GM23338 (cell line): ENCODE results near the gene APOBEC2. TPM values are rescaled to one million over a fixed set of nuclear protein-coding genes. Genes with fewer than 3 reads are reported as not detected.

ENCODE experiments used
- ATAC-seq: fragments of 200-7000 bp; cut with Tn5 transposase; 3 replicates; pipeline ENCODE4 v1.9.1; 2020
- DNase-seq: peaks from one replicate; pipeline ENCODE4 v3.0.0-alpha.2; 2015; ENCODE audit warnings: low spot score
- H2AFZ ChIP-seq: fragments of 200-600 bp; sonication (generic); 2 replicates; pipeline ENCODE4 v1.8.0; 2016; ENCODE audit warnings: antibody characterized with exemption, mild to moderate bottlenecking, moderate library complexity
- H3F3A ChIP-seq: fragments of 200-600 bp; sonication (generic); replicated peaks from 2 replicates; pipeline ENCODE4 v1.8.0; 2017; ENCODE audit warnings: antibody characterized with exemption, mixed run types, low read depth
- H3K27ac ChIP-seq: fragments of 200-600 bp; sonication (generic); 2 replicates; pipeline ENCODE4 v1.6.1; 2016; ENCODE audit warnings: low read depth
- H3K27me3 ChIP-seq: fragments of 200-600 bp; sonication (generic); 2 replicates; pipeline ENCODE4 v1.8.0; 2016; ENCODE audit warnings: mild to moderate bottlenecking, mixed run types, moderate library complexity; ENCODE audit not compliant: insufficient read depth
- H3K36me3 ChIP-seq: fragments of 200-600 bp; sonication (generic); 2 replicates; pipeline ENCODE4 v1.8.0; 2016; ENCODE audit warnings: mild to moderate bottlenecking; ENCODE audit not compliant: insufficient read depth
- H3K4me1 ChIP-seq: fragments of 200-600 bp; sonication (generic); 2 replicates; pipeline ENCODE4 v1.8.0; 2016; ENCODE audit warnings: mild to moderate bottlenecking, moderate library complexity; ENCODE audit not compliant: insufficient read depth
- H3K4me2 ChIP-seq: fragments of 200-600 bp; sonication (generic); 2 replicates; pipeline ENCODE4 v1.7.1; 2017; ENCODE audit warnings: mixed run types
- H3K4me3 ChIP-seq: fragments of 200-600 bp; sonication (generic); 2 replicates; pipeline ENCODE4 v1.6.1; 2016; ENCODE audit warnings: mixed run types
- H3K79me2 ChIP-seq: fragments of 200-600 bp; sonication (generic); replicated peaks from 2 replicates; pipeline ENCODE4 v1.8.0; 2017; ENCODE audit warnings: mild to moderate bottlenecking; ENCODE audit not compliant: insufficient read depth
- H3K9me2 ChIP-seq: fragments of 200-600 bp; sonication (generic); 2 replicates; pipeline ENCODE4 v1.8.0; 2017; ENCODE audit not compliant: insufficient read depth
- H4K20me1 ChIP-seq: fragments of 200-600 bp; sonication (generic); replicated peaks from 2 replicates; pipeline ENCODE4 v1.8.0; 2017; ENCODE audit warnings: mild to moderate bottlenecking; ENCODE audit not compliant: insufficient read depth
- H3K27ac Mint-ChIP-seq: 2 replicates; pipeline ENCODE4 v1.8.0; 2020; ENCODE audit warnings: inconsistent platforms, mild to moderate bottlenecking, moderate library complexity, mixed read lengths
- H3K27me3 Mint-ChIP-seq: 3 replicates; pipeline ENCODE4 v1.8.0; 2022; ENCODE audit warnings: low read depth, mild to moderate bottlenecking, moderate library complexity, mixed read lengths, inconsistent platforms; ENCODE audit not compliant: insufficient read depth, poor library complexity
- H3K36me3 Mint-ChIP-seq: 3 replicates; pipeline ENCODE4 v1.8.0; 2021; ENCODE audit warnings: low read depth, mild to moderate bottlenecking, inconsistent platforms, moderate library complexity, mixed read lengths
- H3K4me1 Mint-ChIP-seq: 3 replicates; pipeline ENCODE4 v1.8.0; 2020; ENCODE audit warnings: mild to moderate bottlenecking, inconsistent platforms, mixed read lengths
- H3K4me3 Mint-ChIP-seq: 3 replicates; pipeline ENCODE4 v1.8.0; 2021; ENCODE audit warnings: moderate library complexity, mild to moderate bottlenecking, inconsistent platforms, mixed read lengths
- H3K9me3 Mint-ChIP-seq: 3 replicates; pipeline ENCODE4 v1.8.0; 2020; ENCODE audit warnings: moderate library complexity, mild to moderate bottlenecking, inconsistent platforms, mixed read lengths
- CREB1 ChIP-seq: fragments of 250-450 bp; sonication (Bioruptor Pico); IDR thresholded peaks from 2 replicates; pipeline ENCODE4 v1.5.0; 2020; ENCODE audit warnings: low read depth, mild to moderate bottlenecking, moderate library complexity
- CTCF ChIP-seq, 2 experiments: fragments of 200-600 bp in 1 of 2; sonication (generic) in 1 of 2; conservative IDR thresholded peaks; 2 replicates each; pipeline versions ENCODE4 v1.5.1 to v1.6.1; 2016 to 2017; ENCODE audit warnings: antibody characterized with exemption in 2 of 2, low read depth in 2 of 2, mild to moderate bottlenecking in 2 of 2, moderate library complexity in 1 of 2
- ETS1 ChIP-seq: IDR thresholded peaks from 2 replicates; pipeline ENCODE4 v1.6.1; 2016; ENCODE audit warnings: antibody characterized with exemption
- EZH2 ChIP-seq: fragments of 200-600 bp; sonication (generic); IDR thresholded peaks from one replicate; pipeline ENCODE4 v1.8.0; 2017; ENCODE audit warnings: antibody characterized with exemption, mild to moderate bottlenecking, low read depth; ENCODE audit not compliant: unreplicated experiment
- EZH2phosphoT487 ChIP-seq: fragments of 200-600 bp; sonication (generic); IDR thresholded peaks from one replicate; pipeline ENCODE4 v1.8.1; 2018; ENCODE audit warnings: antibody characterized with exemption; ENCODE audit not compliant: unreplicated experiment
- JUNB ChIP-seq: IDR thresholded peaks from one replicate; pipeline ENCODE4 v1.6.1; 2016; ENCODE audit warnings: antibody characterized with exemption; ENCODE audit not compliant: unreplicated experiment
- NANOG ChIP-seq: IDR thresholded peaks from 2 replicates; pipeline ENCODE4 v1.6.1; 2016; ENCODE audit warnings: antibody characterized with exemption, borderline replicate concordance
- REST ChIP-seq: IDR thresholded peaks from one replicate; pipeline ENCODE4 v1.6.1; 2018; ENCODE audit warnings: antibody characterized with exemption; ENCODE audit not compliant: unreplicated experiment
- STAT1 ChIP-seq: IDR thresholded peaks from one replicate; pipeline ENCODE4 v1.6.1; 2016; ENCODE audit warnings: antibody characterized with exemption; ENCODE audit not compliant: unreplicated experiment
- ZNF114 ChIP-seq: fragments of 250-450 bp; sonication (Bioruptor Pico); IDR thresholded peaks from 2 replicates; pipeline ENCODE4 v1.5.0; 2020; ENCODE audit warnings: mild to moderate bottlenecking, moderate library complexity
- ZNF331 ChIP-seq: fragments of 250-450 bp; sonication (Bioruptor Pico); IDR thresholded peaks from 2 replicates; pipeline ENCODE4 v1.5.0; 2020; ENCODE audit warnings: low read depth, mild to moderate bottlenecking, moderate library complexity
- ZNF462 ChIP-seq: fragments of 250-450 bp; sonication (Bioruptor Pico); IDR thresholded peaks from 2 replicates; pipeline ENCODE4 v1.5.0; 2020; ENCODE audit warnings: mild to moderate bottlenecking, moderate library complexity
- polyA plus RNA-seq: library from polyadenylated mRNA; unstranded; fragments of >200 nt; fragmentation: Nextera tagmentation; extraction: Ambion mirVana; gene quantifications from 2 replicates; pipeline ENCODE4 v1.2.1, GENCODE V29; 2016
- total RNA-seq: library from RNA; depleted of rRNA; stranded (reverse); fragments of >200 nt; shearing (Covaris generic); gene quantifications from 2 replicates; pipeline ENCODE4 v1.2.3, GENCODE V29; 2014

The APOBEC2 gene
- total and polyA plus RNA-seq, 2 experiments from 2014 or later = 2.4 TPM; not detected in 1

GRCh38 chr6:41047306-41047705, 5.7 kb upstream of the APOBEC2 start:
- ATAC-seq (no peak), DNase-seq (no peak)
- no peaks in the 10 kb centered on the region for H3F3A ChIP-seq
- Mint-ChIP-seq H3K4me1 (peaks cover 9% of the 10 kb centered on the region), H3K36me3 (no peaks in the 10 kb centered on the region), H3K9me3 (no peaks in the 10 kb centered on the region), H3K27ac (no peak overlapping the region), H3K27me3 (peaks cover 2% of the 10 kb centered on the region), H3K4me3 (no peak overlapping the region)
- no peak overlapping the region for H3K4me2 ChIP-seq
- no peak for TF ChIP-seq EZH2
- TF ChIP-seq ZNF331 (CRISPR knock-in tag) = no peak
- TF ChIP-seq JUNB = no peak
- no peak for TF ChIP-seq ZNF114 (CRISPR knock-in tag)
- no peak for TF ChIP-seq REST
- no peak for TF ChIP-seq CREB1
- TF ChIP-seq NANOG = no peak
- no peak for TF ChIP-seq STAT1
- TF ChIP-seq EZH2phosphoT487 = no peak
- TF ChIP-seq ETS1 = no peak
- TF ChIP-seq ZNF462 (CRISPR knock-in tag) = no peak
- no peak for TF ChIP-seq CTCF (conservative IDR thresholded peaks at IDR 0.05; ENCODE audit: low read depth in 2 of 2)
- H3K36me3 ChIP-seq = no peaks in the 10 kb centered on the region
- H4K20me1 ChIP-seq = no peaks in the 10 kb centered on the region
- no peaks in the 10 kb centered on the region for H3K9me2 ChIP-seq
- H3K27me3 ChIP-seq = no peaks in the 10 kb centered on the region
- no peak overlapping the region for H3K4me3 ChIP-seq
- H3K79me2 ChIP-seq = no peaks in the 10 kb centered on the region
- H3K27ac ChIP-seq = no peak overlapping the region
- H2AFZ ChIP-seq = no peak overlapping the region
- peaks cover 5% of the 10 kb centered on the region for H3K4me1 ChIP-seq
